ENCODE measurements around the gene HBEGF.
A peak's percentile ranks its signal among the peaks of the same experiment; 100 is the strongest.

DNA sequence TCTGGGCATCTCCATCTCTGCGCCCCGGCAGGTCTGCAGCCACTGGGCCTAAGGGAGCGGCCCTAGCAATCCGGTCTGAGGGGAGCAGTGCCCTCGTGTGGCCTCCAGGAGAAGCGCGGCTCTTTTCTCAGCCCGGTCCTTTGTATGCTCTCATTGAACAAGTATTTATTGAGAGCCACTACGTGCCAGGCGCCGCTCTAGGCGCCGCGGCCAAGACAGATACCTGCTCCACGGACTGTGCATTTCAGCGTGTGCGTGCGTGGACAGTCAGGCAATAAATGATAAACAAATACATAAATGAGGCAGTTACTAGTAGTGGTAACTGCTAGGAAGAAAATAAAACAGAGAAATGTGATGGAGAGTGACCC lies 11.3 kb upstream of the HBEGF start:
- TF ChIP-seq, protein P1, sequence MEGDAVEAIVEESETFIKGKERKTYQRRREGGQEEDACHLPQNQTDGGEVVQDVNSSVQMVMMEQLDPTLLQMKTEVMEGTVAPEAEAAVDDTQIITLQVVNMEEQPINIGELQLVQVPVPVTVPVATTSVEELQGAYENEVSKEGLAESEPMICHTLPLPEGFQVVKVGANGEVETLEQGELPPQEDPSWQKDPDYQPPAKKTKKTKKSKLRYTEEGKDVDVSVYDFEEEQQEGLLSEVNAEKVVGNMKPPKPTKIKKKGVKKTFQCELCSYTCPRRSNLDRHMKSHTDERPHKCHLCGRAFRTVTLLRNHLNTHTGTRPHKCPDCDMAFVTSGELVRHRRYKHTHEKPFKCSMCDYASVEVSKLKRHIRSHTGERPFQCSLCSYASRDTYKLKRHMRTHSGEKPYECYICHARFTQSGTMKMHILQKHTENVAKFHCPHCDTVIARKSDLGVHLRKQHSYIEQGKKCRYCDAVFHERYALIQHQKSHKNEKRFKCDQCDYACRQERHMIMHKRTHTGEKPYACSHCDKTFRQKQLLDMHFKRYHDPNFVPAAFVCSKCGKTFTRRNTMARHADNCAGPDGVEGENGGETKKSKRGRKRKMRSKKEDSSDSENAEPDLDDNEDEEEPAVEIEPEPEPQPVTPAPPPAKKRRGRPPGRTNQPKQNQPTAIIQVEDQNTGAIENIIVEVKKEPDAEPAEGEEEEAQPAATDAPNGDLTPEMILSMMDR (IDR thresholded peaks at IDR 0.05; ENCODE audit: low read depth, low read length), result peak; percentile 86
- TF ChIP-seq POLR2A (IDR thresholded peaks at IDR 0.05; ENCODE audit: extremely low read depth, insufficient read length), result no peak
- TF ChIP-seq, protein P2, sequence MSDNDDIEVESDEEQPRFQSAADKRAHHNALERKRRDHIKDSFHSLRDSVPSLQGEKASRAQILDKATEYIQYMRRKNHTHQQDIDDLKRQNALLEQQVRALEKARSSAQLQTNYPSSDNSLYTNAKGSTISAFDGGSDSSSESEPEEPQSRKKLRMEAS (IDR thresholded peaks at IDR 0.05; ENCODE audit: low read depth, low read length), result no peak
